ENCODE data around the gene FHIP1B.

DNA sequence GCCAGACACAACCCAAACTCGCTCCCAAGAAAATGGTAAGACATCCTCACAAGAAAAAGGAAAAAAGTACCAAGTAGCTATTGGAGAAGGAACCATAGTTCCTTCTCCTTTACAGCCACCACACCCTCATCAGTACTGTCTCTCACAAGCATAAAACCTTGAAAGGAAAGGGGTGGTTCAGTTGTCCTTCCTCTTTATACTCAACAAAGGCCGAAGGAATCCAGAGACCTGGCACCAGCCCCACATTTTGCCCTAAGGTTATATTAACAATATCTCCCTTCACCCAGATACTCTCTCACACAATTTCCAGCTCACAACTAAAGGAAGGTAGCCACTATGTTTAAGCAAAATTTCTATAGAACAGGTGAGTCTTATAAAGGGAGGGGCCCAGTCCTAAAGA, 8.5 kb downstream of the FHIP1B start:
- TF ChIP-seq EZH2phosphoT487 (IDR thresholded peaks at IDR 0.05; ENCODE audit: low read length) (no peak), CTCF (IDR thresholded peaks at IDR 0.05; ENCODE audit: low read length) (no peak), EZH2 (optimal IDR thresholded peaks at IDR 0.05; ENCODE audit: low read depth, low read length) (no peak)
